DND-41 (cell line): Measurements from ENCODE around the gene TELO2.

Source experiments
- CTCF ChIP-seq: IDR thresholded peaks from 2 replicates; pipeline ENCODE4 v1.5.1; 2012; ENCODE audit warnings: borderline replicate concordance, low read length, moderate library complexity, mild to moderate bottlenecking; ENCODE audit not compliant: poor library complexity, severe bottlenecking; ENCODE audit errors: extremely low read depth
- EZH2 ChIP-seq: IDR thresholded peaks from 3 replicates; pipeline ENCODE4 v1.6.1; 2012; ENCODE audit warnings: borderline replicate concordance, low read depth, mild to moderate bottlenecking, moderate library complexity, low read length, inconsistent platforms; ENCODE audit not compliant: severe bottlenecking

- TF ChIP-seq CTCF (no peak), EZH2 (no peak)
These were observed 28.1 kb upstream of the TELO2 start for GRCh38 chr16:1464894-1465566.
